H9 (cell line): ENCODE data around the gene BAAT. TPM values are rescaled to one million over a fixed set of nuclear protein-coding genes. Genes with fewer than 3 reads are reported as not detected.

ENCODE experiments used
- DNase-seq: peaks from one replicate; pipeline ENCODE4 v3.0.0-alpha.2; 2017
- H2AFZ ChIP-seq: one replicate; pipeline ENCODE4 v1.6.1; 2013; ENCODE audit warnings: mild to moderate bottlenecking, low read length, control low read depth, moderate library complexity
- H2AK5ac ChIP-seq: 2 replicates; pipeline ENCODE4 v1.6.1; 2013; ENCODE audit warnings: low read length, control low read depth, mixed read lengths; ENCODE audit not compliant: insufficient read length
- H2BK120ac ChIP-seq: one replicate; pipeline ENCODE4 v1.6.1; 2013; ENCODE audit warnings: low read depth, mild to moderate bottlenecking, low read length, control low read depth, inconsistent platforms; ENCODE audit not compliant: poor library complexity, severe bottlenecking
- H2BK12ac ChIP-seq: 2 replicates; pipeline ENCODE4 v1.6.1; 2013; ENCODE audit warnings: low read length, control low read depth, mixed read lengths, low read depth; ENCODE audit not compliant: insufficient read length
- H2BK15ac ChIP-seq: 2 replicates; pipeline ENCODE4 v1.6.1; 2013; ENCODE audit warnings: low read depth, low read length, control low read depth
- H2BK20ac ChIP-seq: one replicate; pipeline ENCODE4 v1.6.1; 2013; ENCODE audit warnings: low read depth, mild to moderate bottlenecking, low read length, control low read depth, inconsistent platforms; ENCODE audit not compliant: poor library complexity, severe bottlenecking
- H2BK5ac ChIP-seq: 2 replicates; pipeline ENCODE4 v1.6.1; 2013; ENCODE audit warnings: low read length, control low read depth, mixed read lengths; ENCODE audit not compliant: insufficient read length
- H3K14ac ChIP-seq: 2 replicates; pipeline ENCODE4 v1.6.1; 2013; ENCODE audit warnings: low read length, control low read depth; ENCODE audit not compliant: insufficient read depth
- H3K18ac ChIP-seq: 2 replicates; pipeline ENCODE4 v1.6.1; 2013; ENCODE audit warnings: low read depth, mild to moderate bottlenecking, mixed read lengths, low read length, control low read depth; ENCODE audit not compliant: insufficient read length
- H3K23ac ChIP-seq: 2 replicates; pipeline ENCODE4 v1.6.1; 2013; ENCODE audit warnings: low read length, control low read depth, mixed read lengths, low read depth; ENCODE audit not compliant: insufficient read length
- H3K23me2 ChIP-seq: 2 replicates; pipeline ENCODE4 v1.6.1; 2013; ENCODE audit warnings: low read depth, mild to moderate bottlenecking, mixed read lengths, low read length, control low read depth; ENCODE audit not compliant: insufficient read length, poor library complexity, severe bottlenecking
- H3K27ac ChIP-seq: 2 replicates; pipeline ENCODE4 v1.5.1; 2013; ENCODE audit warnings: low read length, control low read depth, mixed read lengths, low read depth; ENCODE audit not compliant: insufficient read length
- H3K27me3 ChIP-seq: 2 replicates; pipeline ENCODE4 v1.6.1; 2013; ENCODE audit warnings: low read length, control low read depth, inconsistent platforms; ENCODE audit not compliant: insufficient read depth
- H3K4ac ChIP-seq: 2 replicates; pipeline ENCODE4 v1.6.1; 2013; ENCODE audit warnings: low read depth, mild to moderate bottlenecking, control low read depth, inconsistent platforms, low read length, moderate library complexity
- H3K4me1 ChIP-seq: 2 replicates; pipeline ENCODE4 v1.6.1; 2013; ENCODE audit warnings: low read length, control low read depth, inconsistent platforms; ENCODE audit not compliant: insufficient read depth
- H3K4me2 ChIP-seq: 2 replicates; pipeline ENCODE4 v1.6.1; 2013; ENCODE audit warnings: low read length, control low read depth, mixed read lengths; ENCODE audit not compliant: insufficient read length, insufficient read depth
- H3K56ac ChIP-seq: 2 replicates; pipeline ENCODE4 v1.6.1; 2013; ENCODE audit warnings: low read depth, mild to moderate bottlenecking, mixed read lengths, low read length, control low read depth; ENCODE audit not compliant: insufficient read length
- H3K79me1 ChIP-seq: 2 replicates; pipeline ENCODE4 v1.6.1; 2013; ENCODE audit warnings: low read depth, mild to moderate bottlenecking, moderate library complexity, low read length, control low read depth, inconsistent platforms; ENCODE audit not compliant: insufficient read depth, poor library complexity, severe bottlenecking
- H3K79me2 ChIP-seq: 2 replicates; pipeline ENCODE4 v1.6.1; 2013; ENCODE audit warnings: low read length, control low read depth, inconsistent platforms; ENCODE audit not compliant: insufficient read depth
- H3K9ac ChIP-seq: 2 replicates; pipeline ENCODE4 v1.6.1; 2013; ENCODE audit warnings: low read length, control low read depth, mixed read lengths; ENCODE audit not compliant: insufficient read length; ENCODE audit errors: extremely low read depth
- H3K9me3 ChIP-seq: one replicate; pipeline ENCODE4 v1.6.1; 2013; ENCODE audit warnings: low read depth, low read length, inconsistent platforms; ENCODE audit not compliant: control insufficient read depth
- H3T11ph ChIP-seq: one replicate; pipeline ENCODE4 v1.6.1; 2013; ENCODE audit warnings: mild to moderate bottlenecking, low read length, control low read depth, inconsistent platforms
- H4K20me1 ChIP-seq: one replicate; pipeline ENCODE4 v1.6.1; 2013; ENCODE audit not compliant: control insufficient read depth, insufficient read length, insufficient read depth
- H4K5ac ChIP-seq: 2 replicates; pipeline ENCODE4 v1.6.1; 2013; ENCODE audit warnings: low read depth, mild to moderate bottlenecking, mixed read lengths, low read length, control low read depth; ENCODE audit not compliant: insufficient read length
- H4K8ac ChIP-seq: replicated peaks from 2 replicates; pipeline ENCODE4 v1.6.1; 2013; ENCODE audit warnings: low read length, control low read depth, mixed read lengths, low read depth; ENCODE audit not compliant: insufficient read length
- H4K91ac ChIP-seq: 2 replicates; pipeline ENCODE4 v1.6.1; 2013; ENCODE audit warnings: low read depth, mild to moderate bottlenecking, moderate library complexity, mixed read lengths, low read length, control low read depth; ENCODE audit not compliant: insufficient read length
- H3K27ac Mint-ChIP-seq, 3 experiments: 2 replicates in 2 of 3; 3 replicates in 1 of 3; pipeline ENCODE4 v1.8.0; 2020 to 2021; ENCODE audit warnings: mixed read lengths in 3 of 3, mild to moderate bottlenecking in 1 of 3, moderate library complexity in 1 of 3
- H3K27me3 Mint-ChIP-seq: 2 replicates; pipeline ENCODE4 v1.8.0; 2021; ENCODE audit warnings: low read depth, mild to moderate bottlenecking, moderate library complexity, mixed read lengths
- H3K36me3 Mint-ChIP-seq, 3 experiments: 2 replicates in 2 of 3; 3 replicates in 1 of 3; pipeline ENCODE4 v1.8.0; 2020 to 2021; ENCODE audit warnings: low read depth in 3 of 3, mixed read lengths in 3 of 3; ENCODE audit not compliant: insufficient read depth in 1 of 3
- H3K4me1 Mint-ChIP-seq, 2 experiments: 2 replicates each; pipeline ENCODE4 v1.8.0; 2020; ENCODE audit warnings: mixed read lengths in 2 of 2
- H3K4me3 Mint-ChIP-seq, 2 experiments: 2 replicates in 1 of 2; 3 replicates in 1 of 2; pipeline ENCODE4 v1.8.0; 2020 to 2021; ENCODE audit warnings: mild to moderate bottlenecking in 2 of 2, mixed read lengths in 2 of 2, moderate library complexity in 1 of 2
- H3K9me3 Mint-ChIP-seq, 2 experiments: 2 replicates in 1 of 2; 3 replicates in 1 of 2; pipeline ENCODE4 v1.8.0; 2020; ENCODE audit warnings: mild to moderate bottlenecking in 2 of 2, mixed read lengths in 2 of 2, moderate library complexity in 1 of 2
- total RNA-seq: library from RNA; stranded (reverse); gene quantifications from 2 replicates; pipeline ENCODE4 v1.2.1, GENCODE V29; 2021
- TF ChIP-seq, protein P1 (sequence below): fragments of 200-600 bp; sonication (generic); conservative IDR thresholded peaks from 3 replicates; pipeline ENCODE4 v1.8.0; 2021; ENCODE audit warnings: antibody characterized with exemption, mild to moderate bottlenecking

Gene BAAT
- total RNA-seq, 1 experiment from 2014 or later, result 0.09 TPM

DNA sequence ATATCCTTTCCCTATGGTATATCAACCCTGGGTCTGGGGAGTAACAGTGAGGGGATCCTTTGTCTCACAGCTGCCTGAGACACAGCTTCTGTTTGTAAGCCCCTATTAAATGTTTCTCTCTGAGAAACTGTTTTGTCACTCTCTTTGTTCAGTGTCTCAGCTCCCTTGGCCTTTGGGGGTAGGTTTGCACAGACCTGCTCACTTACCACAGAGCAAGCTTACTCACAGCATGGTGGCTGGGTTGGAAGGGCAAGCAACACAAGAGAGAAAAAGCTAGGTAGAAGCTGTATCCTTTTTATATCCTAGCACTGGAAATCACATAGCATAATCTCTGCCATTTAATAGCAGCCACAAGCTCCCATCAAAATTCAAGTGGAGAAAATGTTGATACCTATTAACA is 4.5 kb downstream of the BAAT start:
- Histone ChIP-seq H3T11ph (no peak overlapping the region), H2AK5ac (no peak overlapping the region), H3K4ac (no peak overlapping the region), H4K5ac (no peak overlapping the region), H4K91ac (no peak overlapping the region), H2BK5ac (no peak overlapping the region), H2BK120ac (no peak overlapping the region), H2BK15ac (no peak overlapping the region), H3K14ac (no peak overlapping the region), H2BK20ac (no peak overlapping the region), H3K79me1 (no peaks in the 10 kb centered on the region), H3K18ac (no peak overlapping the region), H2BK12ac (no peak overlapping the region), H3K9me3 (no peaks in the 10 kb centered on the region), H3K79me2 (no peaks in the 10 kb centered on the region), H3K23ac (no peak overlapping the region), H3K56ac (no peak overlapping the region), H3K9ac (no peak overlapping the region), H3K27me3 (no peaks in the 10 kb centered on the region), H4K8ac (no peak overlapping the region), H3K27ac (no peak overlapping the region), H3K4me1 (peaks cover 6% of the 10 kb centered on the region; the same call in 1 of the 2 replicates), H3K23me2 (no peaks in the 10 kb centered on the region), H2AFZ (no peak overlapping the region), H4K20me1 (no peaks in the 10 kb centered on the region), H3K4me2 (no peak overlapping the region)
- Mint-ChIP-seq H3K4me3 (no peak overlapping the region), H3K4me1 (peaks cover 30% of the 10 kb centered on the region in 2 experiments), H3K27me3 (no peaks in the 10 kb centered on the region; the same call in 1 of the 2 replicates), H3K27ac (no peak overlapping the region), H3K9me3 (peaks cover 22 to 23% of the 10 kb centered on the region in 2 experiments), H3K36me3 (peaks cover 10 to 33% (median 11%) of the 10 kb centered on the region in 3 experiments)
- no peak for DNase-seq
- TF ChIP-seq, protein P1, sequence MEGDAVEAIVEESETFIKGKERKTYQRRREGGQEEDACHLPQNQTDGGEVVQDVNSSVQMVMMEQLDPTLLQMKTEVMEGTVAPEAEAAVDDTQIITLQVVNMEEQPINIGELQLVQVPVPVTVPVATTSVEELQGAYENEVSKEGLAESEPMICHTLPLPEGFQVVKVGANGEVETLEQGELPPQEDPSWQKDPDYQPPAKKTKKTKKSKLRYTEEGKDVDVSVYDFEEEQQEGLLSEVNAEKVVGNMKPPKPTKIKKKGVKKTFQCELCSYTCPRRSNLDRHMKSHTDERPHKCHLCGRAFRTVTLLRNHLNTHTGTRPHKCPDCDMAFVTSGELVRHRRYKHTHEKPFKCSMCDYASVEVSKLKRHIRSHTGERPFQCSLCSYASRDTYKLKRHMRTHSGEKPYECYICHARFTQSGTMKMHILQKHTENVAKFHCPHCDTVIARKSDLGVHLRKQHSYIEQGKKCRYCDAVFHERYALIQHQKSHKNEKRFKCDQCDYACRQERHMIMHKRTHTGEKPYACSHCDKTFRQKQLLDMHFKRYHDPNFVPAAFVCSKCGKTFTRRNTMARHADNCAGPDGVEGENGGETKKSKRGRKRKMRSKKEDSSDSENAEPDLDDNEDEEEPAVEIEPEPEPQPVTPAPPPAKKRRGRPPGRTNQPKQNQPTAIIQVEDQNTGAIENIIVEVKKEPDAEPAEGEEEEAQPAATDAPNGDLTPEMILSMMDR, result no peak
